Neural cell (in vitro differentiated cells): ENCODE results near the gene CAMK2D. TPM values are rescaled to one million over a fixed set of nuclear protein-coding genes. Genes with fewer than 3 reads are reported as not detected.
A peak's percentile ranks its signal among the peaks of the same experiment; 100 is the strongest.

Experiments used
- H2AFZ ChIP-seq: fragments of 200-600, 300-800 bp; sonication (generic), shearing (Covaris generic); 2 replicates; pipeline ENCODE4 v1.6.0; 2014; ENCODE audit warnings: low read depth, mild to moderate bottlenecking, antibody characterized with exemption, low read length, moderate library complexity
- H3F3A ChIP-seq: fragments of 200-600 bp; shearing (Covaris generic); 2 replicates; pipeline ENCODE4 v1.6.1; 2016; ENCODE audit warnings: mild to moderate bottlenecking, moderate library complexity, mixed read lengths, antibody characterized with exemption, low read length; ENCODE audit not compliant: insufficient read depth, poor library complexity, severe bottlenecking
- H3K27ac ChIP-seq: fragments of 200-600, 300-800 bp; sonication (generic), shearing (Covaris generic); 2 replicates; pipeline ENCODE4 v1.5.1; 2014; ENCODE audit warnings: mild to moderate bottlenecking, low read length, moderate library complexity
- H3K27me3 ChIP-seq: fragments of 300-800, 200-600 bp; sonication (generic), shearing (Covaris generic); 2 replicates; pipeline ENCODE4 v1.6.0; 2014; ENCODE audit warnings: mild to moderate bottlenecking, low read depth, low read length, moderate library complexity; ENCODE audit not compliant: insufficient read depth
- H3K36me3 ChIP-seq: fragments of 300-800, 200-600 bp; sonication (generic), shearing (Covaris generic); 2 replicates; pipeline ENCODE4 v1.5.1; 2014; ENCODE audit warnings: mild to moderate bottlenecking, antibody characterized with exemption, low read length, moderate library complexity; ENCODE audit not compliant: insufficient read depth
- H3K4me2 ChIP-seq: fragments of 300-800, 200-600 bp; sonication (generic), shearing (Covaris generic); 2 replicates; pipeline ENCODE4 v1.6.0; 2014; ENCODE audit warnings: mild to moderate bottlenecking, low read length
- H3K4me3 ChIP-seq: fragments of 300-800, 200-600 bp; sonication (generic), shearing (Covaris generic); 2 replicates; pipeline ENCODE4 v1.5.1; 2014; ENCODE audit warnings: mild to moderate bottlenecking, low read length, moderate library complexity
- H3K79me2 ChIP-seq: fragments of 200-600 bp; shearing (Covaris generic); replicated peaks from 2 replicates; pipeline ENCODE4 v1.6.0; 2014; ENCODE audit warnings: mild to moderate bottlenecking, low read length, moderate library complexity; ENCODE audit not compliant: insufficient read depth
- H3K9ac ChIP-seq: fragments of 300-800, 200-600 bp; sonication (generic), shearing (Covaris generic); 2 replicates; pipeline ENCODE4 v1.6.1; 2016; ENCODE audit warnings: mild to moderate bottlenecking, low read length, mixed read lengths
- H3K9me2 ChIP-seq: fragments of 200-600 bp; shearing (Covaris generic); 2 replicates; pipeline ENCODE4 v1.6.1; 2016; ENCODE audit warnings: mild to moderate bottlenecking, low read length, mixed read lengths; ENCODE audit not compliant: insufficient read depth
- H3K9me3 ChIP-seq: fragments of 200-600, 300-800 bp; sonication (generic), shearing (Covaris generic); 2 replicates; pipeline ENCODE4 v1.6.1; 2016; ENCODE audit warnings: mild to moderate bottlenecking, mixed run types, low read length, moderate library complexity, mixed read lengths
- H4K20me1 ChIP-seq: fragments of 200-600 bp; shearing (Covaris generic); 2 replicates; pipeline ENCODE4 v1.6.1; 2016; ENCODE audit warnings: mild to moderate bottlenecking, mixed run types; ENCODE audit not compliant: insufficient read depth
- EP300 ChIP-seq: fragments of 450-650 bp; conservative IDR thresholded peaks from 2 replicates; pipeline ENCODE4 v1.6.1; 2014; ENCODE audit warnings: antibody characterized with exemption, mild to moderate bottlenecking, moderate library complexity; ENCODE audit not compliant: poor library complexity, severe bottlenecking
- EZH2 ChIP-seq: fragments of 200-600, 300-800 bp; shearing (Covaris generic), sonication (generic); IDR thresholded peaks from 2 replicates; pipeline ENCODE4 v1.6.1; 2014; ENCODE audit warnings: antibody characterized with exemption, low read length, borderline replicate concordance, mild to moderate bottlenecking; ENCODE audit not compliant: insufficient read depth, poor library complexity, severe bottlenecking
- MXI1 ChIP-seq: fragments of 450-650 bp; conservative IDR thresholded peaks from 2 replicates; pipeline ENCODE4 v1.6.1; 2014; ENCODE audit warnings: antibody characterized with exemption, mild to moderate bottlenecking; ENCODE audit not compliant: poor library complexity, severe bottlenecking
- POLR2AphosphoS5 ChIP-seq: IDR thresholded peaks from 2 replicates; pipeline ENCODE4 v1.6.1; 2012
- RAD21 ChIP-seq: fragments of 450-650 bp; conservative IDR thresholded peaks from 2 replicates; pipeline ENCODE4 v1.6.1; 2014; ENCODE audit warnings: antibody characterized with exemption, mild to moderate bottlenecking, moderate library complexity
- REST ChIP-seq: IDR thresholded peaks from 2 replicates; pipeline ENCODE4 v1.6.1; 2012; ENCODE audit warnings: borderline replicate concordance
- SMC3 ChIP-seq: fragments of 450-650 bp; conservative IDR thresholded peaks from 2 replicates; pipeline ENCODE4 v1.6.1; 2014; ENCODE audit warnings: antibody characterized with exemption, mild to moderate bottlenecking, moderate library complexity; ENCODE audit not compliant: poor library complexity
- TAF1 ChIP-seq: IDR thresholded peaks from 2 replicates; pipeline ENCODE4 v1.6.1; 2012; ENCODE audit warnings: low read depth
- polyA plus RNA-seq: library from polyadenylated mRNA; depleted of rRNA; stranded (reverse); fragments of >200 nt; gene quantifications from 2 replicates; pipeline ENCODE4 v1.2.3, GENCODE V29; 2014
- TF ChIP-seq, protein P1 (sequence below): fragments of 450-650 bp; IDR thresholded peaks from 2 replicates; pipeline ENCODE4 v1.5.1; 2014; ENCODE audit warnings: antibody characterized with exemption, mild to moderate bottlenecking, moderate library complexity; ENCODE audit not compliant: poor library complexity, severe bottlenecking

Gene CAMK2D
- polyA plus RNA-seq, 1 donor from 2014 or later, result 27.1 TPM

DNA sequence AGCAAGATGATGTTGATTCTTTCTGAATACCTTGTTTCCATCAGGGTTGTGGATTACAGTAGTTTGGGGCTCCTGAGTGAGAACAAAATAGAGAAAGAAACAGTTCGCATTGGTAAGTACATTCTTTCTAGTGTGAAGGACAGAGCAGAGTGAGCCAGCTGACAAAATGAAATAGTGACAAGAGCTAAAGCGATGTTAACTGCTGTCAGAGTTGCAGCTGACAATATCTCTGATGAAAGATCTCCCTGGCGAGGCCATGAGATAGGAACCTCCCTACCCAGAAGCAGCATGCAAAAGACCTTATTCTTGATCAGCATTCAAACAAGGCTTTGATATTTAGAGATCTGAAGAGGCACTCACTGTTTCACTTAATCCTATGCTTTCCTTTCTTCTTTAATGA is 258.6 kb downstream of the CAMK2D start:
- no peaks in the 10 kb centered on the region for H3K27me3 ChIP-seq
- no peak overlapping the region for H2AFZ ChIP-seq
- no peaks in the 10 kb centered on the region for H3K9me2 ChIP-seq
- H3K79me2 ChIP-seq, result no peaks in the 10 kb centered on the region
- no peak overlapping the region for H3K4me2 ChIP-seq
- H3K27ac ChIP-seq, result peak overlapping the region; percentile 36
- H4K20me1 ChIP-seq, result no peaks in the 10 kb centered on the region
- H3K9ac ChIP-seq, result no peak overlapping the region
- H3K4me3 ChIP-seq, result no peak overlapping the region
- TF ChIP-seq POLR2AphosphoS5 (no peak), SMC3 (no peak), EZH2 (no peak), EP300 (peak; percentile 71), REST (no peak), RAD21 (no peak), MXI1 (no peak)
- H3K9me3 ChIP-seq, result no peaks in the 10 kb centered on the region
- H3K36me3 ChIP-seq, result no peaks in the 10 kb centered on the region
- no peaks in the 10 kb centered on the region for H3F3A ChIP-seq

- no peaks in the 10 kb centered on the region for H3K27me3 ChIP-seq
- no peak overlapping the region for H3K4me2 ChIP-seq
- no peaks in the 10 kb centered on the region for H3F3A ChIP-seq
- no peaks in the 10 kb centered on the region for H4K20me1 ChIP-seq
- H3K9me2 ChIP-seq, result no peaks in the 10 kb centered on the region
- no peak for TF ChIP-seq TAF1
- TF ChIP-seq, protein P1, sequence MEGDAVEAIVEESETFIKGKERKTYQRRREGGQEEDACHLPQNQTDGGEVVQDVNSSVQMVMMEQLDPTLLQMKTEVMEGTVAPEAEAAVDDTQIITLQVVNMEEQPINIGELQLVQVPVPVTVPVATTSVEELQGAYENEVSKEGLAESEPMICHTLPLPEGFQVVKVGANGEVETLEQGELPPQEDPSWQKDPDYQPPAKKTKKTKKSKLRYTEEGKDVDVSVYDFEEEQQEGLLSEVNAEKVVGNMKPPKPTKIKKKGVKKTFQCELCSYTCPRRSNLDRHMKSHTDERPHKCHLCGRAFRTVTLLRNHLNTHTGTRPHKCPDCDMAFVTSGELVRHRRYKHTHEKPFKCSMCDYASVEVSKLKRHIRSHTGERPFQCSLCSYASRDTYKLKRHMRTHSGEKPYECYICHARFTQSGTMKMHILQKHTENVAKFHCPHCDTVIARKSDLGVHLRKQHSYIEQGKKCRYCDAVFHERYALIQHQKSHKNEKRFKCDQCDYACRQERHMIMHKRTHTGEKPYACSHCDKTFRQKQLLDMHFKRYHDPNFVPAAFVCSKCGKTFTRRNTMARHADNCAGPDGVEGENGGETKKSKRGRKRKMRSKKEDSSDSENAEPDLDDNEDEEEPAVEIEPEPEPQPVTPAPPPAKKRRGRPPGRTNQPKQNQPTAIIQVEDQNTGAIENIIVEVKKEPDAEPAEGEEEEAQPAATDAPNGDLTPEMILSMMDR, result no peak
- no peak for TF ChIP-seq EZH2
- no peak for TF ChIP-seq SMC3
- TF ChIP-seq POLR2AphosphoS5, result no peak
- no peaks in the 10 kb centered on the region for H3K9me3 ChIP-seq
- no peak overlapping the region for H3K27ac ChIP-seq
- no peak overlapping the region for H3K4me3 ChIP-seq
- H3K79me2 ChIP-seq, result no peaks in the 10 kb centered on the region
- H3K36me3 ChIP-seq, result no peaks in the 10 kb centered on the region
- no peak overlapping the region for H3K9ac ChIP-seq
- H2AFZ ChIP-seq, result no peak overlapping the region
These were observed 259.1 kb downstream of the CAMK2D start for GRCh38 chr4:113502476-113502875.

GRCh38 chr4:113500424-113500823 is 261.1 kb downstream of the CAMK2D start:
- no peak overlapping the region for H3K27ac ChIP-seq
- H3K36me3 ChIP-seq, result peaks cover 7% of the 10 kb centered on the region
- no peaks in the 10 kb centered on the region for H3K9me3 ChIP-seq
- no peaks in the 10 kb centered on the region for H4K20me1 ChIP-seq
- H3F3A ChIP-seq, result no peaks in the 10 kb centered on the region
- no peak overlapping the region for H3K4me2 ChIP-seq
- H3K9ac ChIP-seq, result no peak overlapping the region
- no peaks in the 10 kb centered on the region for H3K79me2 ChIP-seq
- TF ChIP-seq, protein P1, result no peak
- TF ChIP-seq RAD21, result no peak
- no peak for TF ChIP-seq EZH2
- no peak for TF ChIP-seq TAF1
- no peak for TF ChIP-seq REST
- TF ChIP-seq MXI1, result no peak
- TF ChIP-seq POLR2AphosphoS5, result no peak
- TF ChIP-seq EP300, result no peak
- TF ChIP-seq SMC3, result no peak
- H3K27me3 ChIP-seq, result no peaks in the 10 kb centered on the region
- no peak overlapping the region for H3K4me3 ChIP-seq
- H3K9me2 ChIP-seq, result no peaks in the 10 kb centered on the region
- no peak overlapping the region for H2AFZ ChIP-seq
